NCI-H1105 (cell line): Measurements from ENCODE around the gene RPLP1.

Experiments used
- DNase-seq: peaks from one replicate; lab custom pipeline; 2025; lab: John Stamatoyannopoulos, UW

Gene RPLP1

GRCh38 chr15:69498282-69498681 lies 45.7 kb downstream of the RPLP1 start:
- no peak for DNase-seq

- no peak for DNase-seq
These were observed 46.4 kb downstream of the RPLP1 start for GRCh38 chr15:69498987-69499386.

- DNase-seq = no peak
These were observed 47.0 kb downstream of the RPLP1 start for GRCh38 chr15:69499521-69500211.

- DNase-seq = no peak
These were observed 47.7 kb downstream of the RPLP1 start for GRCh38 chr15:69500339-69500738.

- no peak for DNase-seq
These were observed 48.8 kb downstream of the RPLP1 start for GRCh38 chr15:69501456-69501855.

- no peak for DNase-seq
These were observed 49.9 kb downstream of the RPLP1 start for GRCh38 chr15:69502470-69503045.

GRCh38 chr15:69504352-69505040 lies 51.9 kb downstream of the RPLP1 start:
- DNase-seq = no peak
